ENCODE results near the gene B9D1. TPM values are rescaled to one million over a fixed set of nuclear protein-coding genes. Genes with fewer than 3 reads are reported as not detected.

The B9D1 gene
- total RNA-seq, 1 donor from 2014 or later, result 26.2 TPM

DNA sequence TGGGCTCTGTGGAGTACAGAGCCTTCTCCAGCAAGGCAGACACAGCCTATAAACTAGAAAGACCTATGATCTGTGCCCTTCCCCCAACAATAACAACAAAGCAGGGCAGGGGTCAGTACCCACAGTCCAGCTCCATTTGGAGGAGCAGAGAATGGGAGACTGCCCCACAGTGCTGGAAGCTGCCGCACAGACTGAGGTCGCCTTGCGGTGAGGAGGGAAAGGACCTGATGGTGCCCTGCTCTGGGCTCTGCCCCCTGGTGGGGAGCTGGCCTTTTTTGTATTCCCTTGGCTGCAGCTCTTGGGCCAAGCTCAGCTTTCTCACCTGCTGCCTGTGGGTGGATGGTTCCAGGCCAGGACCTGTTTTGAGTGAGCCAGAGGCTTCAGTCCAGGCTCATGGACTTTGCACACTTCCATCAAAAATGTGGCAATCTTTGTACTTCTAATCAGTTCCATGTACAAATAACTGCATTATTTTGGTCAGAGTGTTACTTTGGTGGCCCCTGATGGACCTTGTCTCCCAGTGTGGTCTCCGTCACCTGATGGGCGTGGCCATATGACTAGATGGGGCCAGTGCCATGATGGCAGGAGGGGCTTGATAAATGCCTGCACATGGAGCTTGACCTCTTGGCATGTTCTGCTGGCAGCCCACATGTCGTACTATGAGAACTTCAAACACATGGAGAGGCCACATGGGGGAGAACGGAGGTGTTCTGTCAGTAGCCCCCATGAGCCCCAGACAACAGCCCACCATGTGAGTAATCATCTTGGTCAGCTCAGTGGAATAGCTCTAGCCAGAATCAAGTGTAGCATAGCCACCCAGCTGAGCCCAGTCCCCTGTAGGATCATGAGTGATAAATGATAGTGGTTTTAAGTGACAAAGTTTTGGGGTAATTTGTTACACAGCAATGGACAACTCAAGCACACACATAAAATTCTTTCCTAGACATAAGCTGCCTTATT is 24.2 kb downstream of the B9D1 start:
- TF ChIP-seq, protein P1, sequence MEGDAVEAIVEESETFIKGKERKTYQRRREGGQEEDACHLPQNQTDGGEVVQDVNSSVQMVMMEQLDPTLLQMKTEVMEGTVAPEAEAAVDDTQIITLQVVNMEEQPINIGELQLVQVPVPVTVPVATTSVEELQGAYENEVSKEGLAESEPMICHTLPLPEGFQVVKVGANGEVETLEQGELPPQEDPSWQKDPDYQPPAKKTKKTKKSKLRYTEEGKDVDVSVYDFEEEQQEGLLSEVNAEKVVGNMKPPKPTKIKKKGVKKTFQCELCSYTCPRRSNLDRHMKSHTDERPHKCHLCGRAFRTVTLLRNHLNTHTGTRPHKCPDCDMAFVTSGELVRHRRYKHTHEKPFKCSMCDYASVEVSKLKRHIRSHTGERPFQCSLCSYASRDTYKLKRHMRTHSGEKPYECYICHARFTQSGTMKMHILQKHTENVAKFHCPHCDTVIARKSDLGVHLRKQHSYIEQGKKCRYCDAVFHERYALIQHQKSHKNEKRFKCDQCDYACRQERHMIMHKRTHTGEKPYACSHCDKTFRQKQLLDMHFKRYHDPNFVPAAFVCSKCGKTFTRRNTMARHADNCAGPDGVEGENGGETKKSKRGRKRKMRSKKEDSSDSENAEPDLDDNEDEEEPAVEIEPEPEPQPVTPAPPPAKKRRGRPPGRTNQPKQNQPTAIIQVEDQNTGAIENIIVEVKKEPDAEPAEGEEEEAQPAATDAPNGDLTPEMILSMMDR (IDR thresholded peaks at IDR 0.05; ENCODE audit: unreplicated experiment), result peak; percentile 43
- H3K27me3 Mint-ChIP-seq (ENCODE audit: low read depth), result no peaks in the 10 kb centered on the region
- no peak overlapping the region for H3K27ac Mint-ChIP-seq
- H3K4me1 Mint-ChIP-seq, result peaks cover 18% of the 10 kb centered on the region
- no peak for DNase-seq (ENCODE audit: low spot score in 2 of 2, unreplicated experiment in 2 of 2)
- no peak overlapping the region for H3K4me3 Mint-ChIP-seq
- no peaks in the 10 kb centered on the region for H3K9me3 Mint-ChIP-seq
- H3K36me3 Mint-ChIP-seq, result no peaks in the 10 kb centered on the region

- TF ChIP-seq, protein P1 (IDR thresholded peaks at IDR 0.05; ENCODE audit: unreplicated experiment), result no peak
- Mint-ChIP-seq H3K27me3 (ENCODE audit: low read depth) (no peaks in the 10 kb centered on the region), H3K36me3 (no peaks in the 10 kb centered on the region), H3K9me3 (no peaks in the 10 kb centered on the region), H3K4me1 (peaks cover 19% of the 10 kb centered on the region), H3K27ac (no peak overlapping the region), H3K4me3 (no peak overlapping the region)
- no peak for DNase-seq (ENCODE audit: low spot score in 2 of 2, unreplicated experiment in 2 of 2)
Measured at GRCh38 chr17:19337712-19338023, 24.9 kb downstream of the B9D1 start.

- Mint-ChIP-seq H3K36me3 (no peaks in the 10 kb centered on the region), H3K4me1 (peaks cover 20% of the 10 kb centered on the region), H3K9me3 (no peaks in the 10 kb centered on the region), H3K4me3 (no peak overlapping the region), H3K27me3 (ENCODE audit: low read depth) (no peaks in the 10 kb centered on the region), H3K27ac (peak overlapping the region; percentile 51)
- TF ChIP-seq, protein P1 (IDR thresholded peaks at IDR 0.05; ENCODE audit: unreplicated experiment), result no peak
- DNase-seq (ENCODE audit: low spot score in 2 of 2, unreplicated experiment in 2 of 2), result no peak
Measured at GRCh38 chr17:19336938-19337711, 25.4 kb downstream of the B9D1 start.

DNA sequence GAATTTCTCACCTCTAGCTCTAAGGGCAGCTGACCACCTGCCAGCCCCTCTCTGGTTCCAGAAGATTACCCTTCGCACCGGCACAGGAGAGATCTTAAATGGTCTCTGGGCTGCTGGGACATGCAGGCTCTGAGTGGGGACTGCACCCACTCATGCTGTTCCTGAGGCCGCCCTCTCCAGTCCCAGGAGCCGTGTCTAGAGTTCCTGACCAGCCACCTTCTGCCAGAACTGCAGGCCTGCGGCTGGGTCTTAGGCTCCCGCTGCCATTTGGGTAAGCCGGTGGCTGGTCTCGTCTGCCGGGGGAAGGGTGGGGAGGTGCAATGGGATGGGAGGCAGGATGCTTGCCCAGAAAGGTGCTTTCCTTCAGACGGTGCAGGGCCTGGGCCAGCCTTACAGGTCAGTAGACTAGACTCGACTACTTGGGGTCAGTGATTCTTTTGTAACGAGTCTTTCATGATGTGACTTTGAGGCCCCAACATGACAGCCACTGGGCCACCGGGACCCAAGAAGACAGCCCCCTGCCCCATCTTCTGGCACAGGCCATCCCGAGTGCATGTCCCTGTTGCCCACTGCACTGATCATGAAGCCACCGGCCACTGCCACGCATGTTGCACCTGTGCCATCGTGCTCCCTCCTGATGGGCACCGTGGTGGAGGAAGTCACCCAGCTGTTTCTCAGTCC is 26.4 kb downstream of the B9D1 start:
- H3K36me3 Mint-ChIP-seq, result peaks cover 5% of the 10 kb centered on the region
- DNase-seq (ENCODE audit: low spot score in 2 of 2, unreplicated experiment in 2 of 2), result no peak
- H3K9me3 Mint-ChIP-seq, result no peaks in the 10 kb centered on the region
- TF ChIP-seq, protein P1 (IDR thresholded peaks at IDR 0.05; ENCODE audit: unreplicated experiment), result no peak
- H3K4me1 Mint-ChIP-seq, result peaks cover 9% of the 10 kb centered on the region
- no peak overlapping the region for H3K27ac Mint-ChIP-seq
- no peak overlapping the region for H3K4me3 Mint-ChIP-seq
- no peaks in the 10 kb centered on the region for H3K27me3 Mint-ChIP-seq (ENCODE audit: low read depth)

DNA sequence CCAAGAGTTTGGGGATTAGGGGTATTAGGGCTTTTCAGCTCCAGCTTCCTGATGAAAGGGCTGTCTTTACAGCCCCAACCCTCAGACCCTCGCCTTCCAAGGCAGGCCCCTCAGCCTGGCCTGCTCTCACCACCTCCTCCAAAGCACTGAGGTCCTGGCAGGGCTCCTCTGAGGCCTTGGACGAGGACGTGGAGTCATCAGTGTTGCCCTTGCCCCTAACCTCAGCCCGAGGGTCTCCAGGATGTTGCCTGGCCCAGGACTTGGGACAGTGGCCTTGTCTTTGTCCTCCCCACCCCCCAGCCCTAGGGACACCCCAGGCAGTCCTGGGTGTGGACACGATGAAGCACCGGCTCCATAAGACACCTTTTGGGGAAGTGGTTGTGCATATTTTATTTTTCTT is 28.2 kb downstream of the B9D1 start:
- no peaks in the 10 kb centered on the region for H3K9me3 Mint-ChIP-seq
- peaks cover 5% of the 10 kb centered on the region for H3K4me1 Mint-ChIP-seq
- no peak for DNase-seq (ENCODE audit: low spot score in 2 of 2, unreplicated experiment in 2 of 2)
- H3K36me3 Mint-ChIP-seq, result peaks cover 5% of the 10 kb centered on the region
- H3K27ac Mint-ChIP-seq, result no peak overlapping the region
- H3K27me3 Mint-ChIP-seq (ENCODE audit: low read depth), result no peaks in the 10 kb centered on the region
- H3K4me3 Mint-ChIP-seq, result no peak overlapping the region
- TF ChIP-seq, protein P1 (IDR thresholded peaks at IDR 0.05; ENCODE audit: unreplicated experiment), result no peak
